Femur (tissue), 1 donor: ENCODE results near the gene TACR1.
"Not testable (repeated sequence)": the region's sequence is repeated elsewhere in the genome, so short reads cannot be mapped to it uniquely, and the experiment has no call there.

Experiments used
- DNase-seq: peaks from one replicate; pipeline ENCODE4 v3.0.0-alpha.2; 2017

The TACR1 gene

GRCh38 chr2:75079575-75079974 lies 119.7 kb downstream of the TACR1 start:
- DNase-seq = no peak

DNA sequence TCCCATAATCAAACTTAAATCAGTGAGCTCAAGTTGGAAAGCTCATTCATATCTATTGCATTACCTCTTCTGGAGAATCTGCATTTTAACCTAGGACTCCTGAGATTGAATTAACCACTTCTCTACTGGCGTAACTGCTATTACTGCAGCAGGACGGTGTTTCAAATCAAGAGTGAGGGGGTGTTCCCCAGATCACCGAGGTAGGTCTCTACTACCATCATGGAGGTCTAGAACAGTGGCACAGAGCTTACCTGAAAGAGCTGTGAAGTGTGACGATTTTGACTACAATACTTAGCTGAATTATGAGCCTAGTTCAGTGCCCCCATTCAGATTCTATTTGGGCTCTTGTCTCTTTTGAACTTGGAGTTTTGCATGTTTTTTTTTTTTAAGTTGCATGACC lies 121.4 kb downstream of the TACR1 start:
- no peak for DNase-seq

DNA sequence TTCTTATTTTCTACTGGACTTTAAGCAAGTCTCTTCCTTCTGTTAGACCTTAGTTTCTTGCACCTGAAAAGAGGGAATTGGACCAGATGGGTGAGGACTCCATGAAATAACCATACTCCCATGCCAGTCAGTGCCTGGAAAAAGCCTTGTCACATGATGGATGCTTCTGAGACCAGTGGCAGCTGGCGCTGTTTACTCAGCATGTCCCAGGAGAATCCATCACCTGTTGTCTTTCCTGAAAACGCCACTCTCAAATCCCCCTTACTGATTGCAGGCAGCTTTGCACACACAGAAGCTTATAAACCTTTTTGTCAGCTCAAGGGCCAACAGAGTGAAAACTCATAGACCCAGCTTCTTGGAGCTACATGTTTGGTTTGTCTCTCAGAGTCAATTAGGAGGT lies 123.2 kb downstream of the TACR1 start:
- DNase-seq = peak; percentile 55

DNA sequence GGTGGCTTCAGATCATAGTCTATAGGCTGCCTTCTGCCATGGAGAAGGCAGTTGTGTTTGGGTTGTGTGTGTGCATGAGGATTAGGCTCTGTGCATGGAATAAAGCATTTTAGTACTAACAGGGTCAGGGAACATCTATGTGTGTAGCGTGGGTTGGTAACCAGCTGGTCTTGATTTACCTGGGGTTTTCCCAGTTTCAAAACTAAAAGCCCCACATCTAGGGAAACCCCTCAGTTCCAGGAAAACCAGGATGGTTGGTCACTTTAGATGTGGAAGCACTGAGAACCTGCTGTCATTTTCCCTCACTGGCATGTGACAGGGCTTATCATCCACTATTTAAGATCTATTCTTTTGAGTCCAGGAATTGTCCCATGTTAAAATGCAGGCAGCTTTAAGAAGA lies 124.6 kb downstream of the TACR1 start:
- DNase-seq = no peak

GRCh38 chr2:75074228-75074627 lies 125.1 kb downstream of the TACR1 start:
- DNase-seq = no peak

- no peak for DNase-seq
Observed at GRCh38 chr2:75071766-75072165, 127.6 kb downstream of the TACR1 start.

- DNase-seq = no peak
Observed at GRCh38 chr2:75068546-75068945, 130.8 kb downstream of the TACR1 start.

GRCh38 chr2:75067506-75067905 lies 131.8 kb downstream of the TACR1 start:
- no peak for DNase-seq

DNA sequence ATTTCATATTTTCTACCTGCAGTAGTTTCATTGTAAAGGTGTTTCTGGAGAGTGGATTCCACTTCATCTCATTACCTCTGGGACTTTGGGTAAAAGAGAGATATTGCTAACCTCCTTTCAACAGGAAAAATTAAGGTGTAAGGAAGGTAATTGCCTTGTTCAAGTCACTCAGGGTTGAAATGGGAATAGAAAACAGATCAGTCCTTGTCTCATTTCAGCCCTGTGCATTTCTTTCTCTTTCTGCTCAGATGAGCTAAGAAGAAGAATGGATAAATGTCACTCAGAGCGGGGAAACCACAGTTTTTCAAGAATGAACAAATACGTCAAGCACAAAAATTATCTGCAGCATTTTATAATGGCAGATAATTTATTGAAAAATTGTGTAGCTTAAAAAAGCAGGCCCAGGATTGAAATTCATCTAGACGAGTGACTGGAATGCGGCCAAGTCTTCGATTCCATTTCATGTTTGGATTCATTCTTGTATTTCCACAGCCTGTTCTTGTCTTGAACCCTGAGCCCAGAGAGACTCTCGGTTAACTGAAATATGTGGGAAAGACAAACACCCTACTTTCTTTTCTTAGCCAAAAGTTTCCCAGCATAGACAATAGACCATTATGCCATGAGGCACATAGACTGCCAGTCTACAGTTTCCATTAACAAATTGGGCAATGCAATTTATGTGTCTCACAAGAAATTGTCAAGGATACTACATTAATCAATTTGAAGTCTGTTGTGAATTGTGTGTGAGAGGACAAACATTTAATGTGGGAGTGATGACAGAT lies 133.0 kb downstream of the TACR1 start:
- DNase-seq = no peak

DNA sequence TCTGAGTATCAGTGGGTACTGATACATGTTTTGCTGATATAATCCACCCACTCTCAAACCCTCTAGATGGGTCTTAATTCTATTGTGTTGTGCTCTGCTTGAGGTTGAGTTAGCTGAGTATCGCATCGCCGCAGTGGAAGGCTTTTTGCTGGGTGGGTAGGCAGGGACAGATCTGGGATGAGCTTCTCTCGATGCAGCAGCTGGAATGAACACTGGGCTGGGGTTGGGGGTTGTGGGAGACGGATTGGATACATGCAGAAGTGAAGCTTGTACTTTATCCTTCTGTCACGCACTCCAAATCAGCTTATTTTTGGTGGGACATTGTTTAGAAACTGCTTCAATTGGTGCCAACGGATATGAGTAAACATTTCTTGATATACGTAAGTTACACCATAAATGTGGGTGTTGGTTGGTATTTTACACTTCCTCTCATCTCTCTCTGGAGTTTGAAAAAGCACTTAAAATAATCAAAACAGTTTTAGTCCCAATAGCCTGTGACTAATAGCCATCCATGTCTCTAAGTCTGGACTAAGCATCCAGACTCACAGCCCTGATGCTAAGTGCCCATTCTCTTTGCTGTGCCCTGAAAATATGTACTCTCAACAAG lies 133.8 kb downstream of the TACR1 start:
- DNase-seq = no peak

- peak; percentile 51 for DNase-seq
Observed at GRCh38 chr2:75064691-75065396, 134.5 kb downstream of the TACR1 start.

DNA sequence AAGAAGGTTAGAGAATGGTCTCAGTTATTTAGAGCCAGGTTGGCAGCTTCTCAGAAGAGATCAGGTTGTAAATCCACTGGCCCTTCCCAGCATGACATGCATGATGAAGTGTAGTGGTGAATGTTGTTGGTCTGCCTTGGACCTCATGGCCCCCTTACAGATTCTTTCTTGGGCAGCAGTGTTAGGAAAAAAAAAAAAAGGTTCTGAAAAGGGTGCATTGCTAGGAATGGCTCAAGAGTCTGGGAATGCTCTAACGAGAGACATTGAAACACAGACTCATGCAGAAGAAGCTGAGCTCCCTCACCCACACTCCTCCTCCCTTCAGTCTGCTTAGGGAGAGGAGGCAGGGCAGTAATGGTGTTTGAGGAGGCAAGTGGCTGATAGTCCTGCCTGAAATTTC lies 135.4 kb downstream of the TACR1 start:
- no peak for DNase-seq

GRCh38 chr2:75058427-75058826 lies 140.9 kb downstream of the TACR1 start:
- no peak for DNase-seq

GRCh38 chr2:75057150-75057549 lies 142.2 kb downstream of the TACR1 start:
- DNase-seq = not testable (repeated sequence)

DNA sequence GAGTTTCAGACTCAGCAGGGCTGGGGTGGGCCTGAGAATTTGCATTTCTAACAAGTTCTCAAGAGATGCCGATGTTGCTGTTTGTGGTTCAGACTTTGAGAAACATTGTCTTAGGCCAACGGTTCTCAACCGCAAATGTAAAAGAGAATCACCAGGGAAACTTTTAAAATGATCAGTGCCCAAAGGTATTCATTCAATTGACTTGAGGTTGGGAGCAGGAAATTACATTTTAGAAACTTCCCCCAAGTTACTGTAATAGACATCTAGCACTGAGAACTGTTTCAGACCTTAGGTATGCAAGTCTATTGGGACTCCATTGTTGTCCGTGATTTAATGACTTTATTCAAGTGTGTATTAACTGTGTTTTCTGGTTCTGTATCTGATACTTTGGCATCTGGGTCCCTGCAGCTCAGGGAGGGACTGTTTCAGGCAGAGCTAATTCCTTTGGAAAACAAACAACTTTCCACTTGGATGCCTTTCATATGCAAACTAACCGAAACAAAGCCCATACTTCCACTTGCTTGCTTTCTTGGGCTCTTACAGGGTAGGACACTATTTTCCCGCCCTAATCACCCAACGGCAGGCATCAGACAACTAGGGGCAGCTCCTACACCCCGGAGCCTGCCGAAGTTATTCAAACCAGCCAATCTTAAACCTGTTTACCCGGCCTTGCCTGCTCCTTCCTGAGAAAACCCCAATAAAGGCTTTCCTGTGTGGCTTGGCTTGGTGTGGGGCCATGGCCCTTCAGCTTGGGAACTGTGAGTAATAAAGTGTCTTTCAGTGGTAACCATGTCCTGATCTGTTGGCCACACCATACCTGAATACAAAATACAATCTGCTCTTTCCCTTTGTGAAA lies 143.3 kb downstream of the TACR1 start:
- DNase-seq = no peak

DNA sequence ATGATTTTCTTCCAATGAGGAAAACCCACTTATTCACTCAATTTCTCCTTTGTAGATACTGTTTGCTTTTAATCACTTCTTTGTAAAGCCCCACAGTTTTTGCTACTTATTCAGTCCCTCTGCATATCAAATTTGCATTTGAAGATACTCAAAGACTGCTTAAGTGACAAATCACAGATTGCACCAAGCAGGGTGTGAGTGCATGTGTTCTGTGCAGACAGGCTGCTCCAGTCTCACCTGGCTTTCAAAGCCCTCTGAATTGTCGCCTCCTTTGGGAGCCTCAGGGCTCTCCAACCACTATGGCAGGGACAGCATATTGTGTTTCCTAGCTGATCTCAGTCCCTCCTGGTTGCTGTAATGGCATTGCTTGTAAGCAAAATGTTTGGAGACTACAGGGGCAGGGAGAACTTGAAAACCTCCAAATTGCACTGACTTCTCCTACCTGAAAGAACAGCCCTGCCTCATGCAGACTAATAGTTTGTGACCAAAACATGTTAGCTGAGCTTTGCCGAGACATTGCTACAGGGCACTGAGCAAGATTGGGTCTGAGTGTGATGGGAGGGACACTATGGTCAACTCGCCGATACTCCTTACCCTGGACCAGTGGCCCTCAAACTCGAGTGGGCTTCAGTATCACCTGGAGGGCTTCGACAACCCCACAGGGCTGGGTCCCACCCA lies 144.0 kb downstream of the TACR1 start:
- DNase-seq = no peak

DNA sequence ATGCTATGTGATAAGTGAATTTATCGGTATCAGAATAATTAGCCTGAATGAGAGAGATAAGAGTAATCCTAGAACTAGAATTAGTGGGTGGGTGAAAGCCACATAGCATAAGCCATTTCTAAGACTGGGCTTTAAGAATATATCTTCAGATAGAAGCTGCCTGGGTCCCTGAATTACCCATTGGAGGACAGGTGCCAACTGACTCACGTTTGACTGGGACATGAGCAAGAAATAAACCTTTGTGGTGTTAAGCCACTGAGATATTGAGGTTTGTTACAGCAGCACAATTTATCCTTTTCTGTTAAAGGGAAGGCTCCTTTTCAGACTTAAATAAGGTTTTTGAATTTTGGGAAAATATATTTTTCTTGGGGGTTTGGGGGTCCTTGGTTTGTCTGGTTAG lies 145.0 kb downstream of the TACR1 start:
- DNase-seq = no peak

DNA sequence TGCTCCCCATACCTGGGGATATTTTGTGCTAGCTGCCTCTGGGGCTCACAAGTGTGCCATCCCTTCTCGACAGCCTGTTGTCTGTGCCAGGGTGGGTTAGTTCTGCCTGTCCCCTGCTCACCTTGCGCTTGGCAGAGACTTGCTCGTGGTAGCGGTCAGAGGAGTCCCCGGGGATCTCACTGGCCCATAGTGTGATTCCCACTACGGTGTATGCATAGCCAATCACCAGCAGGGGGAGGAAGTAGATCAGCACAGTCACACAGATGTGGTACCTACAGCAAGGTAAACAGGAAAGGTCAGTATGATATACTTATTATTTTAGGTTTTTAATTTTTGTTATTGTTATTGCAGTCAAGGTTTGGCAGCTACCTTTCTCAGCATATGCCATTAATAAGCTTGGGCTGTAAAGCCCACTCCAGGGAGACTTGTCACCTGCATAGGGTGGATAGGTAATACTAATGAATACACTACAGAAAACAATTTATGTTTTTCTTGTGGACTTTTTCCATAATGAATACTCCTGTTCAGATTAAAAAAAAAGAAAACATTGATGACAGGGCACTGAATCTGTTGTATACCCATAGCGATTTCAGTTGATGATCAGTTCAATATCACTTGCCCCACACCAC lies 145.7 kb downstream of the TACR1 start:
- DNase-seq = no peak

DNA sequence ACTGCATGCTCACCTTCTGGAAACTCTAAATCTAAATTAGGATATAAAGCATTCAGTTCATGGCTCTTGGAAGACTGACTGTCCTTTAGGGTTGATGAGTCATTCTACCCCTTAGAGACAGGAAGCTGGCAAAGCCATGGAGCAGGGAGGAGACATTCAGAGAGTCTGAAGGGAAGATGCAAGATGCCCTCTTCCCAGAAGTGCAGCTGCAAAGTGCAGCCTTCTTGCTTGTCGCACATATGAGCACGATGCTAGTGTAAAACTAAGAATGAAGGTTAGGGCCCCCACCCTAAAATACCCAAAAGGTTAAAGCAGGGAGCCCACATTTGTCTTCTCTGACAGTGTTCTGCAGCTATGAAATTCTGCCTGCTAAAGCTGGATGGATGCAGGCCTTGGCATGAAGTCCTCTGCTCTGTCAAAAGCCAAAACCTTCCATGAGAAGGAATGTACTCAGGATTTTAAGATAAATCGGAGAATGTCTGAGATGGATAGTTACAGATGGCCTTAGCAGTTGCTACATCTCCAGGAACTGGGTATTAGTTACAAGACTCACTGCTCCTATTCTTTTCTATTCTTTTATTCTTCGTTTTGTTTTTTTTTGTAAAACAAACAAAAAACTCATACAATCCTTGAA lies 151.2 kb downstream of the TACR1 start:
- no peak for DNase-seq

DNA sequence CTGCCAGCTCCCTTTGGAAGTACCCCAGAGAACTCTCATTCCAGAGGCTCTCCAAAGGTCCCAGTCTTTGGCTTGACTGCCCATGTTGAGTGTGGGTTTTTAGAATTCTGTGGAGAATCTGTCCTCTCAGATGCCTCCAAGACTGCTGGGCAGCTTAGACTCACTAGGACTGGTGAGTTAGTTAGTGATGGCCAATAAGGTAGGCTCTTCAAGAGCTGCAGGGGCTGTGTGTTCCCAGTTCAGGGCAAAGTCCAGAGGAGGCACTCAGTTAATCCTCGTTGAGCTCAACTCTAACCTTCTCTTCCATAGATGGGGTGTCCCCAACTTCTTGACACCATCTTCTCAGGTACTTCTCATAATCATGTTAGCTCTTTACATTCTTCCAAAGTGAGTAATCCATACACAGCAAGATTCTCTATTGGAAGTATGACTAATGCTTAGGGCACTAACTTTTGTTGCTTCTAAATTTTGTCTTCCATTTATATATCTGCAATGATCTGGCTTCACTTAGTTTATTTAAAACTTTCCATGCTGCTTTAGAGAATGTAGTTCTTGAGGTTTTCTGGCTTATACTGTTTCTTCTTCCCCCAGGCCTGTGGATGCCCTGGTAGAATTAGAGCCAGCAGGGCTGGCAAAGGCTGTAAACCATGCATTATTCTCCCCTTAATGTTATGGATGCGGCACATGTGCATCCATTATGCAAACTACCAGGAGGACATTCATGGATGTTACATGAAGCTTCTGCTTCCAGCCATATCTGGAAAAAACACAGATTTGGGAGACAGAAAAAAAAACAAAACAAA lies 151.9 kb downstream of the TACR1 start:
- no peak for DNase-seq
